AG04449 (cell line): ENCODE measurements around the gene RAPGEF2.
"Not testable (repeated sequence)": the region's sequence is repeated elsewhere in the genome, so short reads cannot be mapped to it uniquely, and the experiment has no call there.

Experiments used
- CTCF ChIA-PET: fragments of 350-600 bp; formaldehyde crosslinking; extraction: SDS; loops from one replicate; lab custom pipeline; 2021; ENCODE audit warnings: antibody characterized with exemption; lab: Yijun Ruan, JAX
- POLR2A ChIA-PET: fragments of 400-600, 350-600 bp; formaldehyde crosslinking; extraction: SDS; loops from one replicate; lab custom pipeline; 2020; ENCODE audit warnings: antibody characterized with exemption, inconsistent platforms; lab: Yijun Ruan, JAX
- DNase-seq: peaks from one replicate; pipeline ENCODE4 v3.0.0-alpha.2; 2010; ENCODE audit warnings: low read depth, low spot score
- H3K4me3 ChIP-seq: 2 replicates; pipeline ENCODE4 v1.5.1; 2011; ENCODE audit warnings: low read depth, mild to moderate bottlenecking, control low read depth, low read length
- TF ChIP-seq, protein P1 (sequence below): IDR thresholded peaks from one replicate; pipeline ENCODE4 v1.5.1; 2011; ENCODE audit warnings: mild to moderate bottlenecking, moderate library complexity, low read length, control low read depth, inconsistent platforms; ENCODE audit not compliant: insufficient read depth; ENCODE audit errors: missing control alignments

RAPGEF2 gene

DNA sequence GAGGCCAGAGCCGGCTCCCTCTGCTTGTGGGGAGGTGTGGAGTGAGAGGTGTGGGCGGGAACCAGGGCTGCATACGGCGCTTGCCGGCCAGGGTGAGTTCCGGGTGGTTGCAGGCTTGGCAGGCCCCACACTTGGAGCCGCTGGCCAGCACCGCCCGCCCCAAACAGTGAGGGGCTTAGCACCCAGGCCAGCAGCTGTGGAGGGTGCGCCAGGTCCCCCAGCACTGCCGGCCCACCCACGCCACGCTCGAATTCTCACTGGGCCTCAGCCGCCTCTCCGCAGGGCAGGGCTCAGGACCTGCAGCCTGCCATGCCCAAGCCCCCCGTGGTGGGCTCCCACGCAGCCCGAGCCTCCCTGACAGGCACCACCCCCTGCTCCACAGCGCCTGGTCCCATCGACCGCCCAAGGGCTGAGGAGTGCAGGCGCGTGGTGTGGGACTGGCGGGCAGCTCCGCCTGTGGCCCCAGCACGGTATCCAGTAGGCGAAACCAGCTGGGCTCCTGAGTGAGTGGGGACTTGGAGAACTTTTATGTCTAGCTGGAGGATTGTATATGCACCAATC is 275.3 kb downstream of the RAPGEF2 start:
- POLR2A ChIA-PET = no interaction called here
- H3K4me3 ChIP-seq = no peak overlapping the region
- DNase-seq = no peak
- CTCF ChIA-PET = no interaction called here
- TF ChIP-seq, protein P1, sequence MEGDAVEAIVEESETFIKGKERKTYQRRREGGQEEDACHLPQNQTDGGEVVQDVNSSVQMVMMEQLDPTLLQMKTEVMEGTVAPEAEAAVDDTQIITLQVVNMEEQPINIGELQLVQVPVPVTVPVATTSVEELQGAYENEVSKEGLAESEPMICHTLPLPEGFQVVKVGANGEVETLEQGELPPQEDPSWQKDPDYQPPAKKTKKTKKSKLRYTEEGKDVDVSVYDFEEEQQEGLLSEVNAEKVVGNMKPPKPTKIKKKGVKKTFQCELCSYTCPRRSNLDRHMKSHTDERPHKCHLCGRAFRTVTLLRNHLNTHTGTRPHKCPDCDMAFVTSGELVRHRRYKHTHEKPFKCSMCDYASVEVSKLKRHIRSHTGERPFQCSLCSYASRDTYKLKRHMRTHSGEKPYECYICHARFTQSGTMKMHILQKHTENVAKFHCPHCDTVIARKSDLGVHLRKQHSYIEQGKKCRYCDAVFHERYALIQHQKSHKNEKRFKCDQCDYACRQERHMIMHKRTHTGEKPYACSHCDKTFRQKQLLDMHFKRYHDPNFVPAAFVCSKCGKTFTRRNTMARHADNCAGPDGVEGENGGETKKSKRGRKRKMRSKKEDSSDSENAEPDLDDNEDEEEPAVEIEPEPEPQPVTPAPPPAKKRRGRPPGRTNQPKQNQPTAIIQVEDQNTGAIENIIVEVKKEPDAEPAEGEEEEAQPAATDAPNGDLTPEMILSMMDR = no peak

DNA sequence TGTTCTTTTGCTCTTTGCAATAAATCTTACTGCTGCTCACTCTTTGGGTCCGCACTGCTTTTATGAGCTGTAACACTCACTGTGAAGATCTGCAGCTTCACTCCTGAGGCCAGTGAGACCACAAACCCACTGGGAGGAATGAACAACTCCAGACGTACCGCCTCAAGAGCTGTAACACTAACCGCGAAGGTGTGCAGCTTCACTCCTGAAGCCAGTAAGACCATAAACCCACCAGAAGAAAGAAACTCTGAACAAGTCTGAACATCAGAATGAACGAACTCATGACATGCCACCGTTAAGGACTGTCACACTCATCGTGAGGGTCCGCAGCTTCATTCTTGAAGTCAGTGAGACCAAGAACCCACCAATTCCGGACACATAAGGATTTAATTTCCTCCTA is 276.2 kb downstream of the RAPGEF2 start:
- CTCF ChIA-PET, POLR2A ChIA-PET, DNase-seq: not testable (repeated sequence)

DNA sequence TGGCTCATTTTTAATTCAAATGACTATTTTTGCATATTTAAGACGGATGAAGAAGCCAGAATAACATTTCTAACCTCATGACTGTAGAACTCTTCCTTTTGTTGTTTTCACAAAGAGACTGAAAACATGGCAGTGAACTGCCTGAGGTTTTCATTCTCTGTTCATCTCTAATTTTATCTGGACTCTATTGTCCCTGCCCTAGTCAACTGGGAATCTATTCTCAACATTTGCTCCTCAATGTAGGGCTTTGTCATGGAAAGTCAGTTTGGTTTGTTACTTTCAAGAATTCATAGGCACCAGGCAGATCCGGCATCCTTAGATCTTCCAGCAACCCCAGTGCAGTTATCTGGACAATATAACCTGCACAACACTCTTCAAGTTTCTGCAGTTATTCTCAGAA is 277.0 kb downstream of the RAPGEF2 start:
- H3K4me3 ChIP-seq = no peak overlapping the region
- TF ChIP-seq, protein P1 = no peak
- POLR2A ChIA-PET = no interaction called here
- CTCF ChIA-PET = no interaction called here
- DNase-seq = no peak

More for the DNA sequence above, 276.2 kb downstream of the RAPGEF2 start:
- not testable (repeated sequence) for H3K4me3 ChIP-seq

DNA sequence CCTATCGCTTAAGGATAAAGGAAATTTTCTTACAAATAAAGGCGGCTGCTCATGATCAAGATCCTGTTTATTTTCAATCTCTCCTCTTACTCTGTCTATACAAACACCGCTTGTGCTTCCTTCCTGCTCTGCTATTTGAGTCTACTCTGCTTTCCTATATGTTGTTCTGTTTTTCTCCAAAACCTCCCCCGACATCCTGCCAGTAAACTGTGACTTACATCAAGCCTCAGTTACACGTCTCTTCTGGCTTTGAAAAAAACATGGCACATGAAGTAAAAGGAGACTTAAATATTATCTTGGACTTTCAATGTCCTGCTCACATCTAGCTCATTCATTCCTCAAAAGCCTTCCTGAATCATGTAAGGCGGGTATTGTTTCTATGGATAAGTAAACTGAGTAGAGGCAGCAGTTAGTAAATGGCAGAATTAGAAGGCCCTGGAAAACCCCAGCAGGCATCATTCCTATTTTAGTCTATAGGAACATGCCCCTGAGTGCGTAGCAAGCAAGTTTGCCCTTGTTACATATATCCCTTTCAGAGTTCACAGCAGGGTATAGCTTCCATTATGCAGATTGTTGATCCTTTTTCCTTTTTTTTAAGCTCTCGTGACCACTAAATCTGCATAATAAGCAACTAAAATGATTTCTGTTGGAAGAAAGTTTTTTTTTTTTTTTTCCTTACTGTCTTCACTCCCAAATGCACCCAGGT is 280.1 kb downstream of the RAPGEF2 start:
- no peak for DNase-seq
- POLR2A ChIA-PET = no interaction called here
- CTCF ChIA-PET = interaction anchor here (1.1 to 4.2 kb wide), 4 partner anchors 8 to 180 kb away, joined by 4 to 26 read pairs (median 6); no protein-coding TSS in a partner anchor
- no peak overlapping the region for H3K4me3 ChIP-seq
- TF ChIP-seq, protein P1 = no peak

DNA sequence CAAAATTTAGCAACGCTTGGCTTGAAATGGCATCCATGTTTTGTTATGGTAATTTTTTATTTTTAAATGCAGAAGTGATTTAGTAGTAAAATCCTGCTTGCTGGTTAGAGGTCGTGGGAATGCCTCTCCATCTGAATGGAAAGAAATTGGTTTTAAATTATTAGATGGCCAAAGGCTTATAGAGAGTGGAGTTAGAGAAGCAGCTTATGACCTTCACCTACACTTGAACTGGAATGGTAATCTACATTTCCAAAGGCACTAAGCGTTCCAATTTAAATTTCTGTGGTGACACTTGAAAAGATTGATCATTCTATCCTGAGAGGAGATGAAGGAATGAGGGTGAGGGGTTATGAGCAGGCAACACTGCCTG is 280.7 kb downstream of the RAPGEF2 start:
- H3K4me3 ChIP-seq = no peak overlapping the region
- TF ChIP-seq, protein P1 = no peak
- ChIA-PET POLR2A (no interaction called here), CTCF (interaction anchor here (1.1 to 4.2 kb wide), 8 partner anchors 9 to 191 kb away, joined by 4 to 26 read pairs (median 6); no protein-coding TSS in a partner anchor)
- no peak for DNase-seq

DNA sequence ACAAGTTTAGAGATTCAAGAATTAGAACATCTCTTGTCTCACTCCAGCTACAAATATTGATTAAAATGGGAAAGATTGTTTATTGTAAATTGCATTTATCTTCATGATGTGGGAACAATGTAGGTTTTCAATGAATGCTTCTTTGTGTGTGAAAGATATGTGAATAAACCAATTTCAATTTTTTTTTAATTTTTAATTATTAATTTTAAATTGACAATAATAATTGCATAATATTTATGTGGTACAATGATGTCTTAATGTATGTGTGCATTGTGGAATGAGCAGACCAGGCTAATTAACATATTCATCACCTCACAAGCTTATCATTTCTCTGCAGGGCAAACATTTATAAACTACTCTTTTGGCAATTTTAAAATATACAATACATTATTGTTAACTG is 281.1 kb downstream of the RAPGEF2 start:
- H3K4me3 ChIP-seq = no peak overlapping the region
- TF ChIP-seq, protein P1 = no peak
- POLR2A ChIA-PET = no interaction called here
- no peak for DNase-seq
- CTCF ChIA-PET = interaction anchor here (1.0 to 4.2 kb wide), 14 partner anchors 8 to 673 kb away, joined by 3 to 26 read pairs (median 6); no protein-coding TSS in a partner anchor

DNA sequence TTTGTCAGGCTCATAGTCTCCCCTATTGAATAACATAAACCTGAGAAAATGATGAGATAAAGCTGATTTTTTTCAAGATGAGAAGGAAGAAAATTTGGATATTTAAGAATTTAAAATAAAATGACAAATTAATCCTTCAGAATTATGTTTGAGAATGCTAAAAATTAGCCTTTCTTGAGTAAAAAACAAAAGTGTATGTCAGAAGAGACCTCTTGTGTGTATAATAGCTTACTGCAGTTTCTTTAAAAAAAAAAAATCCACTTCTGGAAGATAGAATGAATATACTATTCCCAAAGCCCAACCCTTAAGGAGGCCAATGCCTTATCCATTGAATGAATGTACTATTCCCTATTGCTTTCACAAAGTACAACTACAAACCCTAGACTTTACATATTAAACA is 281.8 kb downstream of the RAPGEF2 start:
- DNase-seq = no peak
- ChIA-PET POLR2A (interaction anchor here (0.6 to 1.1 kb wide), 2 partner anchors 9 to 13 kb away, joined by 3 read pairs; no protein-coding TSS in a partner anchor), CTCF (interaction anchor here (0.7 to 4.2 kb wide), 14 partner anchors 8 to 674 kb away, joined by 3 to 26 read pairs (median 4); no protein-coding TSS in a partner anchor)
- no peak overlapping the region for H3K4me3 ChIP-seq
- TF ChIP-seq, protein P1 = no peak
